Glutamatergic neuron (in vitro differentiated cells): Measurements from ENCODE around the gene SLC19A3. TPM values are rescaled to one million over a fixed set of nuclear protein-coding genes. Genes with fewer than 3 reads are reported as not detected.

ENCODE experiments used
- DNase-seq: peaks from one replicate; pipeline ENCODE4 v3.0.0; 2022
- H3K27ac Mint-ChIP-seq: one replicate; pipeline ENCODE4 v1.8.0; 2020; ENCODE audit warnings: mild to moderate bottlenecking, mixed read lengths, inconsistent platforms; ENCODE audit not compliant: unreplicated experiment
- H3K27me3 Mint-ChIP-seq: one replicate; pipeline ENCODE4 v1.8.0; 2020; ENCODE audit warnings: mild to moderate bottlenecking, moderate library complexity, mixed read lengths, inconsistent platforms; ENCODE audit not compliant: unreplicated experiment
- H3K36me3 Mint-ChIP-seq: one replicate; pipeline ENCODE4 v1.8.0; 2020; ENCODE audit warnings: mild to moderate bottlenecking, mixed read lengths, inconsistent platforms; ENCODE audit not compliant: unreplicated experiment
- H3K4me1 Mint-ChIP-seq: one replicate; pipeline ENCODE4 v1.8.0; 2020; ENCODE audit warnings: mild to moderate bottlenecking, low read depth, mixed read lengths, inconsistent platforms; ENCODE audit not compliant: unreplicated experiment
- H3K4me3 Mint-ChIP-seq: one replicate; pipeline ENCODE4 v1.8.0; 2020; ENCODE audit warnings: mild to moderate bottlenecking, mixed read lengths, inconsistent platforms; ENCODE audit not compliant: unreplicated experiment
- H3K9me3 Mint-ChIP-seq: one replicate; pipeline ENCODE4 v1.8.0; 2020; ENCODE audit warnings: mild to moderate bottlenecking, moderate library complexity, mixed read lengths, inconsistent platforms; ENCODE audit not compliant: unreplicated experiment
- total RNA-seq: library from RNA; stranded (reverse); fragmentation: NEBNext Ultra II Directional; extraction: Animal tissue kit (Norgen Biotek cat#: 25700); gene quantifications from one replicate; pipeline ENCODE4 v1.2.1, GENCODE V29; 2021; ENCODE audit not compliant: unreplicated experiment
- TF ChIP-seq, protein P1 (sequence below): fragments of 200-600 bp; sonication (generic); IDR thresholded peaks from one replicate; pipeline ENCODE4 v1.5.0; 2021; ENCODE audit not compliant: partially characterized antibody, unreplicated experiment

SLC19A3 gene
- total RNA-seq, 1 donor from 2014 or later = 1.7 TPM

DNA sequence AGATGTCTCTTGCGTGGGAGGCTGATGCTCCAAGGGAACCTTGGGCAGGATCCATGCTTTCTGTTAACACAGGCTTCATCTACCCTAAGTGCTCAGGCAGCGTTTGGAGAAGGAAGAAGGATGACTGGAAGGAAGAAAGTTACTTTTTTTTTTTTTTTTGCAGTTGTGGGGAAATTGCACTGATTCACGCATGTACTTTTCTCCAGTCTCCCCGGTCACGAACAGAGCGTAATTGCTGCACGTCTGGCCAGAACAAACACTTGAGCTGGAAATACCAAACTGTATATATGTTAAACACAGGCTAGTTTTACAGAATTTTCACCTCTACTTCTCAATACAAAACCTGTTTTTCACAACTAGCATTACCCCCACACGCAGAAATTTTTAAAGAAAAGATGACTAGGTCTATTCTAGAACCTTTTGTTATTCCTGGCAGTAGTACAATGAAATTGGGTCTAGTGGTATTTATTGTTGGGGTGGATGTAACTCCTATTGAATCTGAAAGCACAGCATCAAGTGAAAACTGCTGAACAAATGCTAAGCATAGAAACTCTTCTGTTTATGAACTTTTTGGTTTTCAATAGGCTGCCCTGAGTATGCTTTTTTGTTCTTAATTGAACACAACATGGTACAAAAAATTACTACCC, 60.5 kb downstream of the SLC19A3 start:
- no peak for DNase-seq
- no peaks in the 10 kb centered on the region for H3K9me3 Mint-ChIP-seq
- no peak overlapping the region for H3K27ac Mint-ChIP-seq
- no peaks in the 10 kb centered on the region for H3K27me3 Mint-ChIP-seq
- no peaks in the 10 kb centered on the region for H3K36me3 Mint-ChIP-seq
- peaks cover 2% of the 10 kb centered on the region for H3K4me1 Mint-ChIP-seq
- H3K4me3 Mint-ChIP-seq = no peak overlapping the region
- TF ChIP-seq, protein P1, sequence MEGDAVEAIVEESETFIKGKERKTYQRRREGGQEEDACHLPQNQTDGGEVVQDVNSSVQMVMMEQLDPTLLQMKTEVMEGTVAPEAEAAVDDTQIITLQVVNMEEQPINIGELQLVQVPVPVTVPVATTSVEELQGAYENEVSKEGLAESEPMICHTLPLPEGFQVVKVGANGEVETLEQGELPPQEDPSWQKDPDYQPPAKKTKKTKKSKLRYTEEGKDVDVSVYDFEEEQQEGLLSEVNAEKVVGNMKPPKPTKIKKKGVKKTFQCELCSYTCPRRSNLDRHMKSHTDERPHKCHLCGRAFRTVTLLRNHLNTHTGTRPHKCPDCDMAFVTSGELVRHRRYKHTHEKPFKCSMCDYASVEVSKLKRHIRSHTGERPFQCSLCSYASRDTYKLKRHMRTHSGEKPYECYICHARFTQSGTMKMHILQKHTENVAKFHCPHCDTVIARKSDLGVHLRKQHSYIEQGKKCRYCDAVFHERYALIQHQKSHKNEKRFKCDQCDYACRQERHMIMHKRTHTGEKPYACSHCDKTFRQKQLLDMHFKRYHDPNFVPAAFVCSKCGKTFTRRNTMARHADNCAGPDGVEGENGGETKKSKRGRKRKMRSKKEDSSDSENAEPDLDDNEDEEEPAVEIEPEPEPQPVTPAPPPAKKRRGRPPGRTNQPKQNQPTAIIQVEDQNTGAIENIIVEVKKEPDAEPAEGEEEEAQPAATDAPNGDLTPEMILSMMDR = no peak

DNA sequence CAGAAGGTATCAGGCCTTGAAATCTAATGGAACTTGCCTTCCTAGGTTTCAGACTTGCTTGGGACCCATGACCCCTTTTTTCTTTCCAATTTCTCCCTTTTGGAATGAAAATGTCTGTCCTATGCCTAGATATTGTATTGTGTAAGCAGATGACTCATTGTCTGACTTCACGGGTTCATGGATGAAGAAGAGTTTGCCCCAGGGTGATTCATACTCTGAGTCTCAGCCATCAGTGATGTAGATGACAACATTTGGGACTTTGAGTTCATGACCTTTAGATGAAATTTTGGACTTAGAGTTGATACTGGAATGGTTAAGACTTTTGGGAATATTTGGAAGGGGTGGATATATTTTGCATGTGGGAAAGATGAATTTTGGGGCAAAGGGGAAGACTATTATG, 62.4 kb downstream of the SLC19A3 start:
- Mint-ChIP-seq H3K27me3 (no peaks in the 10 kb centered on the region), H3K4me1 (no peaks in the 10 kb centered on the region), H3K9me3 (no peaks in the 10 kb centered on the region), H3K27ac (no peak overlapping the region), H3K4me3 (no peak overlapping the region), H3K36me3 (no peaks in the 10 kb centered on the region)
- no peak for DNase-seq
- TF ChIP-seq, protein P1 = no peak

DNA sequence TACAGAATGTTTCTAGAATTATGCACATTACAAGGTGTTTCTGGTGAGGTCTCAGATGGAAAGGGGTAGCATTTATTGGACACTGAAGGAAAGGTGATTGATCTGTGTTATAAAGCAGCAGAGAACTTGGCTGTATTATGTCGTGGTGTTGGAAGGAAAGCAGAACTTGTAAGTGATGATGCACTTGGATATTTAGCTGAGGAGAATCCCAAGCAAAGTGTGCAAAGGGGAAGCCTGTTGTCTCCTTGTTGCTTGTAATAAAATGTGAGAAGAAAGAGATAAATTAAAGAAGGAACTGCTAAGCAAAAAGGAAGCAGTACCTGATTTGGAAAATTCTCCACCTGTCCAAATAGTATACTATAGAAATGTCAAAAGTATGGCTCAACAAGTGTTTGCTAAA, 63.4 kb downstream of the SLC19A3 start:
- no peak for DNase-seq
- TF ChIP-seq, protein P1 = no peak
- Mint-ChIP-seq H3K27ac (no peak overlapping the region), H3K9me3 (no peaks in the 10 kb centered on the region), H3K27me3 (no peaks in the 10 kb centered on the region), H3K4me3 (no peak overlapping the region), H3K4me1 (no peaks in the 10 kb centered on the region), H3K36me3 (no peaks in the 10 kb centered on the region)

DNA sequence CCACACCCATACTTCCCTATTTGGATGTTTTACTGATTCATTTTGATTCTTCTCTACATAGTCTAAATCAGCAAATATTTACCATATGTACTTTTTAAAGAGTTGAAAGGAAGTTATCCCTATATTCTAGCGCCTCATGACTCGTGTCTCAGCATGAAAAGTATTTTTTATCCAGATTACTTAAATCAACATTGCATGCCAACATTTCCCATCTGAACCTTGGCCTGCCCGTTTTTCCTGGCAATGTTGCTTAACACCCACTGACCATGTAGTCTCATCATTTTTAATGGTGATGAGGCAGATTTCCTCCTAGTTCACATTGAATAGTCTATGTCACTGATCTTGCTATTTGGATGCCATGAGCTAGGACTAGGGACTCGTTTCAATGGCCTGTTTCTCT, 64.4 kb downstream of the SLC19A3 start:
- Mint-ChIP-seq H3K9me3 (no peaks in the 10 kb centered on the region), H3K4me3 (no peak overlapping the region), H3K27ac (no peak overlapping the region), H3K27me3 (no peaks in the 10 kb centered on the region), H3K36me3 (no peaks in the 10 kb centered on the region), H3K4me1 (no peaks in the 10 kb centered on the region)
- TF ChIP-seq, protein P1 = no peak
- DNase-seq = no peak

DNA sequence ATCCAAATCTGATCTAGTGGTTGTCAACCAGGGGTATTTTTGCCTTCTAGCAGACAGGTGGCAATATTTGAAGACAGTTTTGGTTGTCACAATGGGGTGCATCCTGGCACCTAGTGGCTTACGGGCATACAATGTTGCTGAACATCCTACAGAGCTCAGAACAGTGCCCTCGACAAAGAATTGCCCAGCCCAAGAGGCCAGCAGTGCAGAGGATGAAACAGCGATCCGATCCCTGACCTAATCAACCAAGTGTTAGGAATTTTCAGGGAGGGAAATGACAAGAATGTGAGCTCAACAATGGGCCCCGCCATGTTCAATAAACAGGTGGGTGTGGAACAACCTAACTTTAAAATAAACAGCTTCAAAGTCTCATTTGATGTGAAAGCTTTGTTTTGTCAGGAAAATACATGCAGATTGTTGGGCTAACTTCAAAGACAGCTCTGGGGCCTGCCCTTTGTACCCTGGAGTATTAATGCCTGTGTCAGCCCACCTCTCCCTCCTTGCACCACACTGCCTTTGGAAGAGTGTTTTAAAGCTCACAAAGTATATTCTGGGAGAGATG, 73.8 kb downstream of the SLC19A3 start:
- peaks cover 3% of the 10 kb centered on the region for H3K4me1 Mint-ChIP-seq
- no peak for DNase-seq

More for the DNA sequence above, 73.8 kb downstream of the SLC19A3 start:
- Mint-ChIP-seq H3K9me3 (peaks cover 3% of the 10 kb centered on the region), H3K4me3 (no peak overlapping the region), H3K36me3 (peaks cover 8% of the 10 kb centered on the region), H3K27ac (no peak overlapping the region), H3K27me3 (no peaks in the 10 kb centered on the region)
- TF ChIP-seq, protein P1 = no peak
